ENCODE data around the gene SH2D5. TPM values are rescaled to one million over a fixed set of nuclear protein-coding genes. Genes with fewer than 3 reads are reported as not detected.

Gene SH2D5
- total and polyA plus RNA-seq, 2 donors (not counting 3 experiments of a cell fraction or from before 2014, with no cell fraction given) = 0.23 to 1.0 TPM

DNA sequence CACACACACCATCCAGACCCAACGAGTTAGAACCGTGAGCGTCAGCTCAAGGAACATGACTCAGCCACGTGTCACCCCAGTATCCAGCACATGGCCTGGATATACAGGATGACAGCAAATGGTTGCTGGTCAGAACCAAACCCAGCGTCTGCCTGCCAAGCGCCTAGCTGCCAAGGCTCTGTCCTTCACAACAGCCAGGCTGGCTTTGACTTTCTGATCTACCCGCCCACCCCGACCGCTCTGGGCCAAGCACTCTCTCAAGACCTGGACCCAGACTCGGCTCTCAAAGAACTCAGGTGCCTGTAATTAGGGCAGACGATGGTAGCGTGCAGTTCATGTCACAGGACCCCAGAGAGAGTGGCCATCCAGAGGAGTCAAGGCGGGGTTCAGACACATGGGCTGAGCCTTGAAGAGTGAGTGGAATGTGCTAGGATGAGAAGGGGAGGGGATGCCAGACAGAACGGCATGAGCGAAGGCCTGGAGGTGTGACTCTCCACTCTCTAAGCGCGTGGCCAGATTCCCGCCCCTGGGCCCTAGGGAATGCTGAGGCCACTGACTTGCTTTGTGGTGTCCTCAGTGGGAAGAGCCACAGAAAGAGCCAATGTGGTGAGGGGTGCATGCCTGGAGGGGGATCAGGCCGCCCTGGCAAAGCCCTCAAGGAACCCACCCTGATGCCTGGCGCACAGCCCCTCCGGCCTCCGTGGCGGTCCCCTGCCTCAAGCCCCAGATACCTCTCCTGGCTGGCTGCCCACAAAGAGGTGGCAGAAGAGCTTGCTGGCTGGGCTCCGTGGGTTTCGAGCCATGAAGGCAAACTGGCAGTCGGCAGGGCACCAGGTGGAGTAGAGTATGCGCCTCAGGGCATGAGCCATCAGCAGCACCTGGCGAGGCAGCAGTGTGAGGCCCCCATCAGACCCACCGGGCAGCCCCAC, 7.0 kb downstream of the SH2D5 start:
- TF ChIP-seq GATA2 (IDR thresholded peaks at IDR 0.05; ENCODE audit: insufficient read depth, insufficient read length, low read depth, low read length) (no peak), JUN (IDR thresholded peaks at IDR 0.05; ENCODE audit: borderline replicate concordance, insufficient read depth, insufficient read length, low read depth) (peak; percentile 31), FOS (IDR thresholded peaks at IDR 0.05; ENCODE audit: borderline replicate concordance, insufficient read depth, low read length) (peak; percentile 75), POLR2A (IDR thresholded peaks at IDR 0.05; ENCODE audit: low read depth, low read length) (no peak), POLR2AphosphoS5 (IDR thresholded peaks at IDR 0.05; ENCODE audit: insufficient read depth, low read depth, low read length) (peak; percentile 14), MYC (IDR thresholded peaks at IDR 0.05; ENCODE audit: low read depth, low read length) (peak; percentile 48), EZH2 (IDR thresholded peaks at IDR 0.05; ENCODE audit: borderline replicate concordance, low read depth, low read length, severe bottlenecking) (no peak)
- TF ChIP-seq, protein P1, sequence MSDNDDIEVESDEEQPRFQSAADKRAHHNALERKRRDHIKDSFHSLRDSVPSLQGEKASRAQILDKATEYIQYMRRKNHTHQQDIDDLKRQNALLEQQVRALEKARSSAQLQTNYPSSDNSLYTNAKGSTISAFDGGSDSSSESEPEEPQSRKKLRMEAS (IDR thresholded peaks at IDR 0.05; ENCODE audit: insufficient read depth, insufficient read length) = peak; percentile 71
- TF ChIP-seq, protein P2, sequence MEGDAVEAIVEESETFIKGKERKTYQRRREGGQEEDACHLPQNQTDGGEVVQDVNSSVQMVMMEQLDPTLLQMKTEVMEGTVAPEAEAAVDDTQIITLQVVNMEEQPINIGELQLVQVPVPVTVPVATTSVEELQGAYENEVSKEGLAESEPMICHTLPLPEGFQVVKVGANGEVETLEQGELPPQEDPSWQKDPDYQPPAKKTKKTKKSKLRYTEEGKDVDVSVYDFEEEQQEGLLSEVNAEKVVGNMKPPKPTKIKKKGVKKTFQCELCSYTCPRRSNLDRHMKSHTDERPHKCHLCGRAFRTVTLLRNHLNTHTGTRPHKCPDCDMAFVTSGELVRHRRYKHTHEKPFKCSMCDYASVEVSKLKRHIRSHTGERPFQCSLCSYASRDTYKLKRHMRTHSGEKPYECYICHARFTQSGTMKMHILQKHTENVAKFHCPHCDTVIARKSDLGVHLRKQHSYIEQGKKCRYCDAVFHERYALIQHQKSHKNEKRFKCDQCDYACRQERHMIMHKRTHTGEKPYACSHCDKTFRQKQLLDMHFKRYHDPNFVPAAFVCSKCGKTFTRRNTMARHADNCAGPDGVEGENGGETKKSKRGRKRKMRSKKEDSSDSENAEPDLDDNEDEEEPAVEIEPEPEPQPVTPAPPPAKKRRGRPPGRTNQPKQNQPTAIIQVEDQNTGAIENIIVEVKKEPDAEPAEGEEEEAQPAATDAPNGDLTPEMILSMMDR (IDR thresholded peaks at IDR 0.05; ENCODE audit: extremely low read depth in 1 of 2, insufficient read depth in 1 of 2, low read depth in 1 of 2, low read length in 2 of 2) = no peak
- FAIRE-seq (peak; percentile 72), DNase-seq (ENCODE audit: low read depth, low spot score) (peak; percentile 31)
- Histone ChIP-seq H3K9me3 (replicated peaks; ENCODE audit: control insufficient read depth, insufficient read depth, low read length) (no peaks in the 10 kb centered on the region), H2AFZ (ENCODE audit: low read depth, low read length) (no peak overlapping the region), H3K27ac (ENCODE audit: insufficient read depth, low read depth, low read length) (no peak overlapping the region), H3K9ac (replicated peaks; ENCODE audit: extremely low read depth, insufficient read depth, low read length) (no peak overlapping the region), H3K4me1 (ENCODE audit: control insufficient read depth, extremely low read depth, insufficient read depth, low read length) (no peaks in the 10 kb centered on the region), H3K27me3 (ENCODE audit: control insufficient read depth in 2 of 2, insufficient read depth in 2 of 2, low read length in 2 of 2) (peaks cover 0 to 9% of the 10 kb centered on the region in 2 experiments), H3K4me3 (replicated peaks in 1 of 3; ENCODE audit: insufficient read depth in 1 of 3, low read depth in 1 of 3, low read length in 3 of 3) (no peak overlapping the region), H3K36me3 (ENCODE audit: control insufficient read depth in 2 of 2, extremely low read depth in 1 of 2, insufficient read depth in 2 of 2, low read length in 2 of 2) (no peaks in the 10 kb centered on the region), H3K4me2 (ENCODE audit: insufficient read depth, low read length) (no peak overlapping the region), H3K9me1 (replicated peaks; ENCODE audit: control insufficient read depth, extremely low read depth, insufficient read depth, low read length) (no peaks in the 10 kb centered on the region), H4K20me1 (replicated peaks; ENCODE audit: control insufficient read depth, extremely low read depth, insufficient read depth, low read length) (no peaks in the 10 kb centered on the region), H3K79me2 (ENCODE audit: control insufficient read depth, insufficient read depth, low read length) (no peaks in the 10 kb centered on the region)
- ChIA-PET CTCF (interaction anchor here (0.9 kb wide), 1 partner anchor 24 kb away, joined by 3 read pairs; no protein-coding TSS in a partner anchor), POLR2A (no interaction called here)
- intact Hi-C loops (cut with micrococcal nuclease) (no loop called here), dilution Hi-C loops (cut with MboI; ENCODE audit: extremely low pct_ligation_motif_present, low sequenced_read_pairs) (no loop called here)
- BruUV-seq (replicated peaks) = no TSS peak

All from endothelial cell of umbilical vein (primary cell).